Lower leg skin (tissue), 3 donors: ENCODE results near the gene SUPT5H.
A peak's percentile ranks its signal among the peaks of the same experiment; 100 is the strongest.

Experiments
- POLR2A ChIP-seq, 2 donors: fragments of 450-650 bp; IDR thresholded peaks; one replicate each; pipeline ENCODE4 v1.6.1; 2016 to 2017; ENCODE audit warnings: antibody characterized with exemption in 2 of 2, mild to moderate bottlenecking in 1 of 2, moderate library complexity in 1 of 2
- TF ChIP-seq, protein P1 (sequence below), 3 donors: fragments of 450-650 bp; IDR thresholded peaks; one replicate each; pipeline ENCODE4 v1.5.1; 2016; ENCODE audit warnings: antibody characterized with exemption in 3 of 3, mild to moderate bottlenecking in 3 of 3, moderate library complexity in 2 of 3

DNA sequence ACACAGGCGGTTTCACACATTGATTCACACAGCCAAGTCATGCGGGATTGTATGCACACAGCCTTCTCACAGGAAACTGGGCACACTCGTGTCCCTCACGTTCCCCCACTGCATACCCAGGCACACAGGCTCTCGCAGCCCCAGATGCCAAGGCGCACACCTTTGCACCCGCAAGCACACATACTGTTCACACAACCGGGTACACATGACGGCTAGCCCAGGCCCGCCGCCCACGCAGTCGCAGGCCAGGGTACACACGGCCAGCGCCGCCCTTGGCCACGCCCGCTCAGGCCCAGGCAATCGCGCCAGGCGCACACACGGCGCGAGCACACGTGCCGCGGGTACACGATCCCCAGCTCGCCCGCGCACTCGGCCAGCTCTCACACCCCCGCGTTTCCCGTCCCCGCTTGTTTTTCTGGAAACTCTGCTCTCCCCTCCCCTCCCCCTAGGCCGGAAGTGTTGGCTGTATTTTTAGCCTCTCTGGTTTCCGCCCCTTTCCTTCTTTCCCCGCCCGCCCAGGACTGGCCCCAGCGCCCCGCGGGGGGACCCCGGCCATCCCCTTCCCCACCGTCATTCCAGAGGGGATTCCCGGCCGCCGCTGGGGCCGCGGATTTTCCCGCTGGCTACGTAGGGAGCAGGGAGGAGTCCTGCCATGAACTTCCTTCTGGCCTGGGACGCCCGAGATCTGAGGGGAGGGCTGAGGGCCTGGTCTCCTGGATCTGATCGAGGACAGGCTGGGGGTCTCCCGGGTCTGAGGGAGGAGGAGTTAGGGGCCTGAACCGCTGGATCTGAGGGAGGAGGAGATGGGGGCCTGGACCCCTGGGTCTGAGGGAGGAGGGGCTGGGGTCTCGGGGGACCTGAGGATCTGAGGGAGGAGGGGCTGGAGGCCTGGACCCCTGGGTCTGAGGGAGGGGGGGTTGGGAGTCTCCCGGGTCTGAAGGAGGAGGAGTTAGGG, 42.8 kb upstream of the SUPT5H start:
- TF ChIP-seq, protein P1, sequence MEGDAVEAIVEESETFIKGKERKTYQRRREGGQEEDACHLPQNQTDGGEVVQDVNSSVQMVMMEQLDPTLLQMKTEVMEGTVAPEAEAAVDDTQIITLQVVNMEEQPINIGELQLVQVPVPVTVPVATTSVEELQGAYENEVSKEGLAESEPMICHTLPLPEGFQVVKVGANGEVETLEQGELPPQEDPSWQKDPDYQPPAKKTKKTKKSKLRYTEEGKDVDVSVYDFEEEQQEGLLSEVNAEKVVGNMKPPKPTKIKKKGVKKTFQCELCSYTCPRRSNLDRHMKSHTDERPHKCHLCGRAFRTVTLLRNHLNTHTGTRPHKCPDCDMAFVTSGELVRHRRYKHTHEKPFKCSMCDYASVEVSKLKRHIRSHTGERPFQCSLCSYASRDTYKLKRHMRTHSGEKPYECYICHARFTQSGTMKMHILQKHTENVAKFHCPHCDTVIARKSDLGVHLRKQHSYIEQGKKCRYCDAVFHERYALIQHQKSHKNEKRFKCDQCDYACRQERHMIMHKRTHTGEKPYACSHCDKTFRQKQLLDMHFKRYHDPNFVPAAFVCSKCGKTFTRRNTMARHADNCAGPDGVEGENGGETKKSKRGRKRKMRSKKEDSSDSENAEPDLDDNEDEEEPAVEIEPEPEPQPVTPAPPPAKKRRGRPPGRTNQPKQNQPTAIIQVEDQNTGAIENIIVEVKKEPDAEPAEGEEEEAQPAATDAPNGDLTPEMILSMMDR (IDR thresholded peaks at IDR 0.05), result no peak
- TF ChIP-seq POLR2A (IDR thresholded peaks at IDR 0.05), result peak in 1 of 2 donors; percentile 9
